Activated T-cell treated with anti-CD3 and anti-CD28 coated beads, Interleukin-2, amount 50 U/mL, for 24 hours (primary cell): Measurements from ENCODE around the gene ZNF17.

Source experiments
- DNase-seq: peaks from one replicate; pipeline ENCODE4 v3.0.0-alpha.2; 2020
- H3K27ac Mint-ChIP-seq: 2 replicates; pipeline ENCODE4 v1.8.0; 2020; ENCODE audit warnings: mild to moderate bottlenecking, mixed read lengths
- H3K27me3 Mint-ChIP-seq: 2 replicates; pipeline ENCODE4 v1.8.0; 2020; ENCODE audit warnings: mixed read lengths
- H3K36me3 Mint-ChIP-seq: 2 replicates; pipeline ENCODE4 v1.8.0; 2020; ENCODE audit warnings: low read depth, mixed read lengths
- H3K4me1 Mint-ChIP-seq: 2 replicates; pipeline ENCODE4 v1.8.0; 2020; ENCODE audit warnings: low read depth, mixed read lengths
- H3K4me3 Mint-ChIP-seq: 2 replicates; pipeline ENCODE4 v1.8.0; 2020; ENCODE audit warnings: mild to moderate bottlenecking, moderate library complexity, mixed read lengths
- H3K9me3 Mint-ChIP-seq: 2 replicates; pipeline ENCODE4 v1.8.0; 2020; ENCODE audit warnings: mixed read lengths

ZNF17 gene

DNA sequence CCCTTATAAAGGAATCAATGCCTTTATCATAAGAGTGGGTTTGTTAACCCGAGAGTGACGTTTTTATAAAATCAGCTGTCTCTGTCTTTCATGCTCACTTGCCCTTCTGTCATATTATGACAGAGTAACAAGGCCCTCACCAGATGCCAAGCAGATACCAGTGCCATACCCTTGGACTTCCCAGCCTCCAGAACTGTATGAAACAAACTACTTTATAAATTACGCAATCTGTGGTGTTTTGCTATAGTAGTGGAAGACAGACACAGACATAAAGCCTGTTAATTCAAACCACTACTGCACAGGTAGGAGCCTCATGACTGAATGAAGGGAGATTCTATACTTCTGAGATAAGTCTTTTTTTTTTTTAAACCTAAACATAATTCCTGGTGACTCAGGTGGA is 41.3 kb downstream of the ZNF17 start:
- H3K36me3 Mint-ChIP-seq = peaks cover 78% of the 10 kb centered on the region
- H3K9me3 Mint-ChIP-seq = peaks cover 56% of the 10 kb centered on the region
- DNase-seq = no peak
- H3K4me3 Mint-ChIP-seq = no peak overlapping the region
- H3K4me1 Mint-ChIP-seq = no peaks in the 10 kb centered on the region
- no peak overlapping the region for H3K27ac Mint-ChIP-seq
- no peaks in the 10 kb centered on the region for H3K27me3 Mint-ChIP-seq

GRCh38 chr19:57465680-57466381 is 54.9 kb downstream of the ZNF17 start:
- Mint-ChIP-seq H3K4me1 (no peaks in the 10 kb centered on the region), H3K4me3 (no peak overlapping the region), H3K36me3 (peaks cover 52% of the 10 kb centered on the region), H3K27ac (no peak overlapping the region), H3K9me3 (peaks cover 58% of the 10 kb centered on the region), H3K27me3 (no peaks in the 10 kb centered on the region)
- no peak for DNase-seq

DNA sequence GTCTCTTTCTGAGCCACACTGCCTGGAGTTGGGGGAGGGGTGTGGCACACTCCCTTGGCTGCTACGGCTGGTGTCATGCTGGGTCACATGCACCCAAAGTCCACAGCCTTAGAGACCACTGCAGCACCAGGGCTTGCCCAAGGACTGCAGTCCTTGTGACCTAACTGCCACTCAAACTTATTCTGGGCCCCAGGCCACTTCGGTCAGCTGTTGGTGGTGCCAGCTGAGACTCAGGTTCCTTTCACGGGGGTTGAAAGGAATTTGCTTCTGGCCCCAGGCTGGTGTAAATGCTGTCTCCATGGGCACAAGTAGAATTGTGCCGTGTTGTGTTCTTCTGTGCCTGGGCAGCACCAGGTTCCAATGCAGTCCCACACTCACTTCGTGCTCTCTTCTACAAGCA is 55.5 kb downstream of the ZNF17 start:
- Mint-ChIP-seq H3K27ac (no peak overlapping the region), H3K4me1 (no peaks in the 10 kb centered on the region), H3K36me3 (peaks cover 54% of the 10 kb centered on the region), H3K27me3 (no peaks in the 10 kb centered on the region), H3K9me3 (peaks cover 58% of the 10 kb centered on the region), H3K4me3 (no peak overlapping the region)
- no peak for DNase-seq
